ENCODE data around the gene SULT1C4.

The SULT1C4 gene

GRCh38 chr2:108370080-108370479, 7.7 kb upstream of the SULT1C4 start:
- DNase-seq (ENCODE audit: low read depth), result no peak

- no peak for DNase-seq (ENCODE audit: low read depth)
Observed at GRCh38 chr2:108376774-108377173, 980 bp upstream of the SULT1C4 start.

- DNase-seq (ENCODE audit: low read depth), result no peak
Observed at GRCh38 chr2:108377401-108377800, 353 bp upstream of the SULT1C4 start.

- no peak for DNase-seq (ENCODE audit: low read depth)
Observed at GRCh38 chr2:108378851-108379250, 1.1 kb downstream of the SULT1C4 start.

- no peak for DNase-seq (ENCODE audit: low read depth)
Observed at GRCh38 chr2:108382196-108382595, 4.4 kb downstream of the SULT1C4 start.

- DNase-seq (ENCODE audit: low read depth), result no peak
Observed at GRCh38 chr2:108383146-108383830, 5.5 kb downstream of the SULT1C4 start.

GRCh38 chr2:108384662-108385393, 7.1 kb downstream of the SULT1C4 start:
- no peak for DNase-seq (ENCODE audit: low read depth)

GRCh38 chr2:108385411-108386071, 7.8 kb downstream of the SULT1C4 start:
- no peak for DNase-seq (ENCODE audit: low read depth)

- no peak for DNase-seq (ENCODE audit: low read depth)
Observed at GRCh38 chr2:108388045-108388444, 10.3 kb downstream of the SULT1C4 start.

- no peak for DNase-seq (ENCODE audit: low read depth)
Observed at GRCh38 chr2:108390340-108390739, 12.6 kb downstream of the SULT1C4 start.

GRCh38 chr2:108392029-108392428, 14.3 kb downstream of the SULT1C4 start:
- no peak for DNase-seq (ENCODE audit: low read depth)

GRCh38 chr2:108393197-108393596, 15.4 kb downstream of the SULT1C4 start:
- no peak for DNase-seq (ENCODE audit: low read depth)

GRCh38 chr2:108395155-108395554, 17.4 kb downstream of the SULT1C4 start:
- DNase-seq (ENCODE audit: low read depth), result no peak

GRCh38 chr2:108396845-108397244, 19.1 kb downstream of the SULT1C4 start:
- DNase-seq (ENCODE audit: low read depth), result no peak

GRCh38 chr2:108399479-108399878, 21.7 kb downstream of the SULT1C4 start:
- no peak for DNase-seq (ENCODE audit: low read depth)

- no peak for DNase-seq (ENCODE audit: low read depth)
Observed at GRCh38 chr2:108401800-108402199, 24.0 kb downstream of the SULT1C4 start.

- no peak for DNase-seq (ENCODE audit: low read depth)
Observed at GRCh38 chr2:108403494-108403893, 25.7 kb downstream of the SULT1C4 start.

GRCh38 chr2:108404784-108405397, 27.1 kb downstream of the SULT1C4 start:
- no peak for DNase-seq (ENCODE audit: low read depth)

GRCh38 chr2:108407864-108408729, 30.3 kb downstream of the SULT1C4 start:
- no peak for DNase-seq (ENCODE audit: low read depth)

GRCh38 chr2:108409768-108410167, 32.0 kb downstream of the SULT1C4 start:
- DNase-seq (ENCODE audit: low read depth), result no peak

- DNase-seq (ENCODE audit: low read depth), result no peak
Observed at GRCh38 chr2:108412995-108413710, 35.4 kb downstream of the SULT1C4 start.

Data from CMK (cell line).